SK-N-MC (cell line): ENCODE results near the gene ZNF749.
"Not testable (repeated sequence)": the region's sequence is repeated elsewhere in the genome, so short reads cannot be mapped to it uniquely, and the experiment has no call there.

Experiments
- DNase-seq: peaks from one replicate; pipeline ENCODE4 v3.0.0-alpha.2; 2011; ENCODE audit warnings: low read depth, low spot score
- H3K27ac ChIP-seq: fragments of 200-600 bp; sonication (generic); 2 replicates; pipeline ENCODE4 v1.5.1; 2016; ENCODE audit warnings: mixed run types
- H3K36me3 ChIP-seq: fragments of 200-600 bp; sonication (generic); 2 replicates; pipeline ENCODE4 v1.6.1; 2017; ENCODE audit warnings: antibody characterized with exemption, low read length, mixed read lengths; ENCODE audit not compliant: insufficient read depth
- H3K4me3 ChIP-seq: fragments of 200-600 bp; sonication (generic); 2 replicates; pipeline ENCODE4 v1.5.1; 2016
- H3K9ac ChIP-seq: fragments of 200-600 bp; sonication (generic); 2 replicates; pipeline ENCODE4 v1.8.0; 2017; ENCODE audit warnings: mixed run types, mixed read lengths; ENCODE audit not compliant: insufficient read length
- H3K9me3 ChIP-seq: fragments of 200-600 bp; sonication (generic); 2 replicates; pipeline ENCODE4 v1.6.1; 2017; ENCODE audit warnings: low read depth, mild to moderate bottlenecking, antibody characterized with exemption, low read length, moderate library complexity, mixed read lengths
- EZH2 ChIP-seq: fragments of 200-600 bp; sonication (generic); IDR thresholded peaks from one replicate; pipeline ENCODE4 v1.6.1; 2017; ENCODE audit warnings: antibody characterized with exemption
- FOXP2 ChIP-seq: optimal IDR thresholded peaks from 2 replicates; pipeline ENCODE3; 2011; ENCODE audit warnings: mild to moderate bottlenecking, moderate library complexity; ENCODE audit not compliant: insufficient read depth; ENCODE audit errors: extremely low read length, control extremely low read depth
- POLR2AphosphoS5 ChIP-seq: IDR thresholded peaks from 2 replicates; pipeline ENCODE4 v1.6.1; 2012; ENCODE audit warnings: mild to moderate bottlenecking, low read depth, low read length, borderline replicate concordance

Gene ZNF749

GRCh38 chr19:57443121-57443696 lies 8.1 kb downstream of the ZNF749 start:
- H3K4me3 ChIP-seq, result no peak overlapping the region
- DNase-seq, result no peak
- H3K36me3 ChIP-seq, result peaks cover 66% of the 10 kb centered on the region
- no peak overlapping the region for H3K27ac ChIP-seq
- no peak overlapping the region for H3K9ac ChIP-seq
- no peak for TF ChIP-seq EZH2
- no peak for TF ChIP-seq FOXP2
- no peak for TF ChIP-seq POLR2AphosphoS5
- H3K9me3 ChIP-seq, result 0 out of 2 replicates have a peak, but pooled peaks cover 9% of the 10 kb centered on the region

- no peak for DNase-seq
- Histone ChIP-seq H3K27ac (no peak overlapping the region), H3K9ac (no peak overlapping the region), H3K36me3 (no peaks in the 10 kb centered on the region), H3K4me3 (no peak overlapping the region), H3K9me3 (peaks cover 4% of the 10 kb centered on the region; the same call in 1 of the 2 replicates)
- TF ChIP-seq POLR2AphosphoS5 (no peak), EZH2 (no peak), FOXP2 (no peak)
Observed at GRCh38 chr19:57452307-57452706, 17.2 kb downstream of the ZNF749 start.

- Histone ChIP-seq H3K4me3 (no peak overlapping the region), H3K27ac (no peak overlapping the region), H3K36me3 (no peaks in the 10 kb centered on the region), H3K9me3 (peaks cover 5% of the 10 kb centered on the region; the same call in 1 of the 2 replicates), H3K9ac (no peak overlapping the region)
- DNase-seq, result no peak
- no peak for TF ChIP-seq EZH2
- TF ChIP-seq FOXP2, result no peak
- no peak for TF ChIP-seq POLR2AphosphoS5
Observed at GRCh38 chr19:57465680-57466381, 30.7 kb downstream of the ZNF749 start.

GRCh38 chr19:57466489-57466888 lies 31.4 kb downstream of the ZNF749 start:
- H3K9ac ChIP-seq, result no peak overlapping the region
- no peak for DNase-seq
- peaks cover 8% of the 10 kb centered on the region; the same call in 1 of the 2 replicates for H3K9me3 ChIP-seq
- no peak for TF ChIP-seq FOXP2
- no peak for TF ChIP-seq EZH2
- no peak for TF ChIP-seq POLR2AphosphoS5
- H3K36me3 ChIP-seq, result no peaks in the 10 kb centered on the region
- H3K4me3 ChIP-seq, result no peak overlapping the region
- H3K27ac ChIP-seq, result no peak overlapping the region

GRCh38 chr19:57473646-57474045 lies 38.5 kb downstream of the ZNF749 start:
- Histone ChIP-seq H3K4me3 (no peak overlapping the region), H3K9ac (no peak overlapping the region), H3K27ac (no peak overlapping the region), H3K36me3 (peaks cover 5% of the 10 kb centered on the region; the same call in 1 of the 2 replicates), H3K9me3 (peaks cover 17% of the 10 kb centered on the region)
- TF ChIP-seq EZH2 (no peak), POLR2AphosphoS5 (no peak), FOXP2 (no peak)
- DNase-seq, result no peak

GRCh38 chr19:57477191-57478008 lies 42.3 kb downstream of the ZNF749 start, which contains the start of gene ZNF772:
TSS of gene ZNF772 (minus strand) at chr19:57477566. CDS start at chr19:57477309, 257 bp downstream.
- TF ChIP-seq EZH2, result no peak
- TF ChIP-seq POLR2AphosphoS5, result no peak; the same call in 1 of the 2 replicates
- TF ChIP-seq FOXP2, result no peak
- H3K4me3 ChIP-seq, result peak within 1 kb of the TSS; percentile 71
- peak; percentile 50 for DNase-seq
- H3K36me3 ChIP-seq, result peaks cover 5% of the 10 kb centered on the region; the same call in 1 of the 2 replicates
- no peak within 1 kb of the TSS for H3K27ac ChIP-seq
- H3K9me3 ChIP-seq, result peaks cover 9% of the 10 kb centered on the region
- peak within 1 kb of the TSS; percentile 49 for H3K9ac ChIP-seq

- not testable (repeated sequence) for H3K27ac ChIP-seq, H3K9me3 ChIP-seq, DNase-seq
- peaks cover 24% of the 10 kb centered on the region for H3K36me3 ChIP-seq
- peak; percentile 66 for TF ChIP-seq POLR2AphosphoS5
- H3K9ac ChIP-seq, result peak within 1 kb of the TSS; percentile 80
- peak within 1 kb of the TSS; percentile 94 for H3K4me3 ChIP-seq
Observed at GRCh38 chr19:57487477-57488298, 52.6 kb downstream of the ZNF749 start, which contains the start of gene ZNF419. TSS of gene ZNF419 (plus strand) at chr19:57487750. CDS start at chr19:57487951, 201 bp downstream.

- H3K36me3 ChIP-seq, result peaks cover 30% of the 10 kb centered on the region
- DNase-seq, H3K9me3 ChIP-seq, H3K9ac ChIP-seq, H3K27ac ChIP-seq: not testable (repeated sequence)
- H3K4me3 ChIP-seq, result peak overlapping the region; percentile 58
Observed at GRCh38 chr19:57488299-57488644, 53.1 kb downstream of the ZNF749 start.
